ENCODE measurements around the gene TRIM67. TPM values are rescaled to one million over a fixed set of nuclear protein-coding genes. Genes with fewer than 3 reads are reported as not detected.
"Not testable (repeated sequence)": the region's sequence is repeated elsewhere in the genome, so short reads cannot be mapped to it uniquely, and the experiment has no call there.

Gene TRIM67
- total and polyA plus RNA-seq, 3 donors from 2014 or later = 0.19 to 0.26 (median 0.24) TPM

DNA sequence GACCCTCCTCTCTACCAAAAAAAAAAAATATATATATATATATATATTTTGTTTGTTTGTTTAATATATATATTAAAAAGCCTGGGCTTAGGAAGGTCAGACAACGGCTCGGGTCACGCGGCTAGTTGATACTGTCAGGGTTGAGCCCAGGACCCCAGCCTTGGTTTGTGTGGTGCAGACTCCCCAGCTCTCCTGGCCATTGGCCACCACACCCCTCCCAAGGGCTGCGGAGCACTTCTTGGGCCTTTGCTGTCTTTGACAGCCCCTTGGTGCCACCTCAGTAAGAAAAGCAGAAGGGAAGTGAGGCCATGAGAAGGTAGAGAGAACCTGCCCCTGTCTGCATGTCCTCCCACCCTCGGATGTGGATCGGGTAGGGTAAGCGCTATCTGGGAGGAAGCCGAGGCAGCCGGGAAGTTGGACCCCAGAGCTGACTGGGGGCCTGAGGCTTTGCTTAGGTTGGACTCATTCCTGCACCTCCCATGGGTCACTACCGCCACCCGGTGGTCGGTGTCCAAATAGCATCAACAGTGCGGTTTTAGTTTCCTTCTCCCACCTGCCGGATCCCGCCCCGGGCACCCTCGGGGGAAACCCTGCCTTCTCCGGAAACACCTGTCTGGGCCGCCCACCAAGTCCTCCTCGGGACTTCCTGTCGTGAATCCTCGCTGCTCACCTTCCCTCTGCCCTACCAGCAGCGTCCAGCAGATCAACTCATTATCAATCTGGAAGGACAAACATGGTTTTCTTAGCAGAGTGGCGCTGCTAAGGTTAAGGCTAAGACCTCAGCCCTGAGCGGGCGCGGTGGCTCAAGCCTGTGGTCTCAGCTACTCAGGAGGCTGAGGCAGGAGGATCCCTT is 49.4 kb downstream of the TRIM67 start:
- intact Hi-C loops (cut with DNase I; ENCODE audit: low total_unique reads) = no loop called here
- Histone ChIP-seq H3K4me1 (peaks cover 4% of the 10 kb centered on the region), H3K9me3 (no peaks in the 10 kb centered on the region), H3K36me3 (ENCODE audit: low read depth, missing control alignments) (no peaks in the 10 kb centered on the region), H3K27me3 (no peaks in the 10 kb centered on the region), H3K4me3 (peak overlapping the region; percentile 37 to 56), H3K27ac (no peak overlapping the region)
- no peak for TF ChIP-seq POLR2A (IDR thresholded peaks at IDR 0.05)
- TF ChIP-seq, protein P1, sequence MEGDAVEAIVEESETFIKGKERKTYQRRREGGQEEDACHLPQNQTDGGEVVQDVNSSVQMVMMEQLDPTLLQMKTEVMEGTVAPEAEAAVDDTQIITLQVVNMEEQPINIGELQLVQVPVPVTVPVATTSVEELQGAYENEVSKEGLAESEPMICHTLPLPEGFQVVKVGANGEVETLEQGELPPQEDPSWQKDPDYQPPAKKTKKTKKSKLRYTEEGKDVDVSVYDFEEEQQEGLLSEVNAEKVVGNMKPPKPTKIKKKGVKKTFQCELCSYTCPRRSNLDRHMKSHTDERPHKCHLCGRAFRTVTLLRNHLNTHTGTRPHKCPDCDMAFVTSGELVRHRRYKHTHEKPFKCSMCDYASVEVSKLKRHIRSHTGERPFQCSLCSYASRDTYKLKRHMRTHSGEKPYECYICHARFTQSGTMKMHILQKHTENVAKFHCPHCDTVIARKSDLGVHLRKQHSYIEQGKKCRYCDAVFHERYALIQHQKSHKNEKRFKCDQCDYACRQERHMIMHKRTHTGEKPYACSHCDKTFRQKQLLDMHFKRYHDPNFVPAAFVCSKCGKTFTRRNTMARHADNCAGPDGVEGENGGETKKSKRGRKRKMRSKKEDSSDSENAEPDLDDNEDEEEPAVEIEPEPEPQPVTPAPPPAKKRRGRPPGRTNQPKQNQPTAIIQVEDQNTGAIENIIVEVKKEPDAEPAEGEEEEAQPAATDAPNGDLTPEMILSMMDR (IDR thresholded peaks at IDR 0.05) = peak; percentile 65 to 86 (median 80)
- DNase-seq = peak; percentile 83
- WGBS, 2 donors = 14 to 19% methylated on average over 20 to 28 of the region's 28 CpGs

DNA sequence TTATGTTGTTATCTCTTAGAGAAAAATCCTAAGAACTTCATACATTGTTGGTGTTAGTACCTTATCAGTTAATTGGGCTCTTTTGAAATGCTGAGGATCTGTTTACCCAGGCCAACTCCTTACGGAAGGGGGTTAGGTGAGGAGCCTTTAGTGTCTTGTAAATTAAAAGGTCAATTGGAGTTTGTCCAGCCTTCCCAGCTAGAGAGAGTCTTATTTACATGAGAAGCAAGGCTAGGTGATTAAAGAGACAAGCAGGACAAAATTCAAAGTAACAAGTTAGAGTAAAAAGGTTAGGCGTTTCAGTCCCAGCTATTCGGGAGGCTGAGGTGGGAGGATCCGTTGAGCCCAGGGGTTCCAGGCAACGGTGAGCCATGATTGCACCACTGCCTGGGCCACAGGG is 50.4 kb downstream of the TRIM67 start:
- H3K27me3 ChIP-seq; H3K9me3 ChIP-seq; H3K4me1 ChIP-seq; intact Hi-C loops (cut with DNase I; ENCODE audit: low total_unique reads); H3K4me3 ChIP-seq; H3K27ac ChIP-seq; H3K36me3 ChIP-seq (ENCODE audit: low read depth, missing control alignments); DNase-seq: not testable (repeated sequence)
- 35 to 44% methylated on average over 5 of the region's 5 CpGs for WGBS, 2 donors

DNA sequence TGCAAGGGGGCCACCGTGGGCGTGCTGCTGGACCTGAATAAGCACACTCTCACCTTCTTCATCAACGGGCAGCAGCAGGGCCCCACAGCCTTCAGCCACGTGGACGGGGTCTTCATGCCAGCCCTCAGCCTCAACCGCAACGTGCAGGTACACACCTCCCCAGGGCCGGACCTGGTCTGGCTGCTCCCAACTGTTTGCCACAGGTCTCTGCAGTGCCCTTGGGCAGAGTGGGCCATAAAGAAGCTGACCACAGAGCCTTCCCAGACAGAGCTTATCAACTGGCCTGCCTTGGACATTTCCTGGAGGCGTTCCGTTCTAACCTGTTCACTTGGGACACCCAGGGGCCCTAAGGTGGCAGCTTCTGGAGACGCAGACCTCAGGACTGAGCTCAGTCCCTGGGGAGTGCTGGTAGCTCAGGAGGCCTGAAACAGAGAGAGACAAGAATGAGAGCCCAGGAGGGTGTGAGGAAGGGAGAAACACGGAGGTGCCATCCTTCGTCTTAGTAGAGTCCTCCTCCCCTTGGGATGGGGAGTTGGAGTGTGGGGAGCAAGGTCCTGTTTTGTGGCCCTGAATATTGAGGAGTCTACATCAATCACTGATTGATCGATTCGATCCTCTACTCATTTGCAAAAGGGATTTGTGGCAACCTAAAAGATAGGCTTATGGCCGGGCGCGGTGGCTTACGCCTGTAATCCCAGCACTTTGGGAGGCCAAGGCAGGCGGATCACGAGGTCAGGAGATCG is 52.1 kb downstream of the TRIM67 start:
- TF ChIP-seq, protein P1 (IDR thresholded peaks at IDR 0.05) = no peak
- TF ChIP-seq POLR2A (IDR thresholded peaks at IDR 0.05) = no peak
- WGBS, 2 donors = 92 to 94% methylated on average over 17 to 22 of the region's 22 CpGs
- no peak for DNase-seq
- intact Hi-C loops (cut with DNase I; ENCODE audit: low total_unique reads) = no loop called here
- H3K36me3 ChIP-seq (ENCODE audit: low read depth, missing control alignments) = no peaks in the 10 kb centered on the region
- H3K9me3 ChIP-seq = no peaks in the 10 kb centered on the region
- H3K27ac ChIP-seq = no peak overlapping the region
- H3K4me1 ChIP-seq = peaks cover 4% of the 10 kb centered on the region
- H3K27me3 ChIP-seq = no peaks in the 10 kb centered on the region
- no peak overlapping the region for H3K4me3 ChIP-seq

GRCh38 chr1:231214918-231215680 is 53.2 kb downstream of the TRIM67 start:
- H3K27me3 ChIP-seq = no peaks in the 10 kb centered on the region
- intact Hi-C loops (cut with DNase I; ENCODE audit: low total_unique reads) = loop anchor here (5.0 kb wide), 1 partner anchor 298 kb away; no protein-coding TSS in a partner anchor
- H3K9me3 ChIP-seq = no peaks in the 10 kb centered on the region
- no peaks in the 10 kb centered on the region for H3K36me3 ChIP-seq (ENCODE audit: low read depth, missing control alignments)
- peaks cover 4% of the 10 kb centered on the region for H3K4me1 ChIP-seq
- no peak overlapping the region for H3K27ac ChIP-seq
- no peak for TF ChIP-seq POLR2A (IDR thresholded peaks at IDR 0.05)
- TF ChIP-seq, protein P1 (IDR thresholded peaks at IDR 0.05) = no peak
- H3K4me3 ChIP-seq = no peak overlapping the region
- DNase-seq = no peak
- 81 to 83% methylated on average over 17 of the region's 17 CpGs for WGBS, 2 donors
